GM21723 (cell line): ENCODE measurements around the gene TCAP.

Source experiments
- ATAC-seq: cut with Tn5 transposase; IDR thresholded peaks from one replicate; pipeline ENCODE4 v1.9.1; 2021; ENCODE audit warnings: mild to moderate bottlenecking, moderate library complexity; ENCODE audit not compliant: unreplicated experiment

TCAP gene

GRCh38 chr17:39628655-39629493 lies 36.3 kb upstream of the TCAP start:
- no peak for ATAC-seq

GRCh38 chr17:39629494-39629880 lies 35.7 kb upstream of the TCAP start:
- ATAC-seq, result no peak

GRCh38 chr17:39629898-39630297 lies 35.3 kb upstream of the TCAP start:
- no peak for ATAC-seq

- no peak for ATAC-seq
These were observed 33.7 kb upstream of the TCAP start for GRCh38 chr17:39631403-39631802.

GRCh38 chr17:39632153-39632941 lies 32.8 kb upstream of the TCAP start:
- no peak for ATAC-seq

GRCh38 chr17:39633570-39634183 lies 31.5 kb upstream of the TCAP start:
- ATAC-seq, result no peak

GRCh38 chr17:39634384-39634871 lies 30.7 kb upstream of the TCAP start:
- no peak for ATAC-seq

GRCh38 chr17:39635614-39636176 lies 29.5 kb upstream of the TCAP start:
- no peak for ATAC-seq

- ATAC-seq, result peak; percentile 6
These were observed 28.6 kb upstream of the TCAP start for GRCh38 chr17:39636587-39636926.

GRCh38 chr17:39636927-39637736 lies 28.0 kb upstream of the TCAP start, which contains the start of gene STARD3:
TSS of gene STARD3 (plus strand) at chr17:39637144. CDS start at chr17:39653532, 16,388 bp downstream.
- peak; percentile 78 for ATAC-seq

- no peak for ATAC-seq
These were observed 26.8 kb upstream of the TCAP start for GRCh38 chr17:39638317-39638716.

GRCh38 chr17:39639043-39639442 lies 26.1 kb upstream of the TCAP start:
- no peak for ATAC-seq

- ATAC-seq, result no peak
These were observed 25.3 kb upstream of the TCAP start for GRCh38 chr17:39639566-39640458.

GRCh38 chr17:39640591-39641031 lies 24.5 kb upstream of the TCAP start:
- no peak for ATAC-seq

- ATAC-seq, result no peak
These were observed 24.1 kb upstream of the TCAP start for GRCh38 chr17:39641097-39641496.

GRCh38 chr17:39641883-39642282 lies 23.3 kb upstream of the TCAP start:
- no peak for ATAC-seq

- no peak for ATAC-seq
These were observed 22.7 kb upstream of the TCAP start for GRCh38 chr17:39642291-39643074.

- ATAC-seq, result no peak
These were observed 21.9 kb upstream of the TCAP start for GRCh38 chr17:39643271-39643670.
